ENCODE data around the gene IL1R1. TPM values are rescaled to one million over a fixed set of nuclear protein-coding genes. Genes with fewer than 3 reads are reported as not detected.

Gene IL1R1
- total RNA-seq (100 to 1,000 TPM; 111 to 163 TPM), polyA plus RNA-seq (100 to 1,000 TPM in 1 of 2 donors, 10 to 100 TPM in 1; 97.0 to 182 TPM)
- long read RNA-seq, donor 1, full-length matches to known transcripts = 9 of 14 reads
- long read RNA-seq, donor 1, partial matches to known transcripts = 5 of 14 reads
- long read RNA-seq, donor 1, other reads (novel, unspliced or antisense) = 0 of 14 reads
- long read RNA-seq, donor 2, full-length matches to known transcripts = 1 of 12 reads
- long read RNA-seq, donor 2, partial matches to known transcripts = 11 of 12 reads
- long read RNA-seq, donor 2, other reads (novel, unspliced or antisense) = 0 of 12 reads
- long read RNA-seq, donor 3, full-length matches to known transcripts = 9 of 9 reads
- long read RNA-seq, donor 3, partial matches to known transcripts = 0 of 9 reads
- long read RNA-seq, donor 3, other reads (novel, unspliced or antisense) = 0 of 9 reads
- long read RNA-seq, donor 4, full-length matches to known transcripts = 3 of 3 reads
- long read RNA-seq, donor 4, partial matches to known transcripts = 0 of 3 reads
- long read RNA-seq, donor 4, other reads (novel, unspliced or antisense) = 0 of 3 reads
- long read RNA-seq, donor 5, full-length matches to known transcripts = 13 of 19 reads
- long read RNA-seq, donor 5, partial matches to known transcripts = 6 of 19 reads
- long read RNA-seq, donor 5, other reads (novel, unspliced or antisense) = 0 of 19 reads

- H3K27ac ChIP-seq (ENCODE audit: low read depth in 1 of 2, low read length in 1 of 2) = peak within 1 kb of the TSS; percentile 85 to 95
- H3K9ac ChIP-seq (ENCODE audit: insufficient read depth in 1 of 2, low read length in 2 of 2) = peak within 1 kb of the TSS; percentile 53 to 97
- peaks cover 7 to 35% (median 14%) of the 10 kb centered on the region in 4 donors for H3K36me3 ChIP-seq (ENCODE audit: control insufficient read depth in 4 of 4, insufficient read depth in 4 of 4, low read length in 4 of 4)
- peak within 1 kb of the TSS; percentile 67 for H3K4me3 ChIP-seq
- no peaks in the 10 kb centered on the region for H3K27me3 ChIP-seq (ENCODE audit: control insufficient read depth in 3 of 3, insufficient read depth in 3 of 3, low read length in 2 of 3)
- TF ChIP-seq, protein P1, sequence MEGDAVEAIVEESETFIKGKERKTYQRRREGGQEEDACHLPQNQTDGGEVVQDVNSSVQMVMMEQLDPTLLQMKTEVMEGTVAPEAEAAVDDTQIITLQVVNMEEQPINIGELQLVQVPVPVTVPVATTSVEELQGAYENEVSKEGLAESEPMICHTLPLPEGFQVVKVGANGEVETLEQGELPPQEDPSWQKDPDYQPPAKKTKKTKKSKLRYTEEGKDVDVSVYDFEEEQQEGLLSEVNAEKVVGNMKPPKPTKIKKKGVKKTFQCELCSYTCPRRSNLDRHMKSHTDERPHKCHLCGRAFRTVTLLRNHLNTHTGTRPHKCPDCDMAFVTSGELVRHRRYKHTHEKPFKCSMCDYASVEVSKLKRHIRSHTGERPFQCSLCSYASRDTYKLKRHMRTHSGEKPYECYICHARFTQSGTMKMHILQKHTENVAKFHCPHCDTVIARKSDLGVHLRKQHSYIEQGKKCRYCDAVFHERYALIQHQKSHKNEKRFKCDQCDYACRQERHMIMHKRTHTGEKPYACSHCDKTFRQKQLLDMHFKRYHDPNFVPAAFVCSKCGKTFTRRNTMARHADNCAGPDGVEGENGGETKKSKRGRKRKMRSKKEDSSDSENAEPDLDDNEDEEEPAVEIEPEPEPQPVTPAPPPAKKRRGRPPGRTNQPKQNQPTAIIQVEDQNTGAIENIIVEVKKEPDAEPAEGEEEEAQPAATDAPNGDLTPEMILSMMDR (IDR thresholded peaks at IDR 0.05; ENCODE audit: control extremely low read depth, extremely low read depth) = no peak
- peaks cover 0 to 23% (median 4%) of the 10 kb centered on the region in 4 donors for H3K9me3 ChIP-seq (ENCODE audit: control insufficient read depth in 4 of 4, insufficient read depth in 3 of 4, low read length in 3 of 4)
- peaks cover 2 to 61% (median 23%) of the 10 kb centered on the region in 5 donors for H3K4me1 ChIP-seq (ENCODE audit: control insufficient read depth in 5 of 5, insufficient read depth in 5 of 5, low read length in 5 of 5)
- ATAC-seq (ENCODE audit: insufficient read depth, low FRiP score) (peak; percentile 85), DNase-seq (peak; percentile 83 to 90 (median 83))
- WGBS, 2 donors = 5 to 8% methylated on average over 43 to 65 of the region's 65 CpGs
Measured at GRCh38 chr2:102141970-102142828, at the start of gene IL1R1. Gene IL1R1, plus strand, starts transcription at chr2:102142746. Its CDS starts 14,979 bp downstream, at chr2:102157725.

DNA sequence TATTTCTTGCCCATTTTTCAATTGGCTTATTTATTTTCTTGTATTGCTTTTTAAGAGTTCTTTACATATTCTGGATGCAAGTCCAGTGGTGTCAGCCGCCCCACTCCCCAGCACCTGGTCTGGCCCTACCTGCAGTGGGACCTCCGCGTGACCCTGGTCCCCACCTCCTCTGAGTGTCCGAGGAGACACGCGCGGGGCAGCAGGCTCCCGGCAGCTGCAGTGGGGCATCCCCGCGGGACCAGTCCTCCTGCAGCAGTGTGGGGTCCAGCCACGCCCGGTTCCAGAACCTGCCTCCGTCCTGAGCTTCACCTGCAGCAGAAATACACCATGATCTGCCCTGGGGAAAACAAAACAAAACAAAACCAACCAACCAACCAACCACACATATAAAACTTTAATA, 48.9 kb upstream of the IL1R1 start:
- H3K27me3 ChIP-seq (ENCODE audit: control insufficient read depth in 3 of 3, insufficient read depth in 3 of 3, low read length in 2 of 3) = no peaks in the 10 kb centered on the region
- DNase-seq (no peak), ATAC-seq (ENCODE audit: insufficient read depth, low FRiP score) (no peak)
- no peak overlapping the region for H3K27ac ChIP-seq (ENCODE audit: low read depth in 1 of 2, low read length in 1 of 2)
- no peaks in the 10 kb centered on the region for H3K36me3 ChIP-seq (ENCODE audit: control insufficient read depth in 4 of 4, insufficient read depth in 4 of 4, low read length in 4 of 4)
- H3K9me3 ChIP-seq (ENCODE audit: control insufficient read depth in 4 of 4, insufficient read depth in 3 of 4, low read length in 3 of 4) = peaks cover 0 to 1% (median 0%) of the 10 kb centered on the region in 4 donors
- peaks cover 0 to 49% (median 9%) of the 10 kb centered on the region in 5 donors for H3K4me1 ChIP-seq (ENCODE audit: control insufficient read depth in 5 of 5, insufficient read depth in 5 of 5, low read length in 5 of 5)
- H3K9ac ChIP-seq (ENCODE audit: insufficient read depth in 1 of 2, low read length in 2 of 2) = no peak overlapping the region
- TF ChIP-seq, protein P1 (IDR thresholded peaks at IDR 0.05; ENCODE audit: control extremely low read depth, extremely low read depth) = no peak
- 95 to 96% methylated on average over 13 of the region's 13 CpGs for WGBS, 2 donors
- no peak overlapping the region for H3K4me3 ChIP-seq

GRCh38 chr2:102094917-102095316, 47.6 kb upstream of the IL1R1 start:
- Histone ChIP-seq H3K9ac (ENCODE audit: insufficient read depth in 1 of 2, low read length in 2 of 2) (no peak overlapping the region), H3K27me3 (ENCODE audit: control insufficient read depth in 3 of 3, insufficient read depth in 3 of 3, low read length in 2 of 3) (no peaks in the 10 kb centered on the region), H3K9me3 (ENCODE audit: control insufficient read depth in 4 of 4, insufficient read depth in 3 of 4, low read length in 3 of 4) (no peaks in the 10 kb centered on the region), H3K4me1 (ENCODE audit: control insufficient read depth in 5 of 5, insufficient read depth in 5 of 5, low read length in 5 of 5) (peaks cover 0 to 51% (median 12%) of the 10 kb centered on the region in 5 donors), H3K4me3 (no peak overlapping the region), H3K36me3 (ENCODE audit: control insufficient read depth in 4 of 4, insufficient read depth in 4 of 4, low read length in 4 of 4) (no peaks in the 10 kb centered on the region), H3K27ac (ENCODE audit: low read depth in 1 of 2, low read length in 1 of 2) (no peak overlapping the region)
- peak; percentile 70 for ATAC-seq (ENCODE audit: insufficient read depth, low FRiP score)
- peak; percentile 94 to 99 (median 99) for DNase-seq
- TF ChIP-seq, protein P1 (IDR thresholded peaks at IDR 0.05; ENCODE audit: control extremely low read depth, extremely low read depth) = no peak
- WGBS, 2 donors = 41 to 45% methylated on average over 4 of the region's 4 CpGs
